ENCODE measurements around the gene ACTMAP.

The ACTMAP gene

GRCh38 chr19:40704491-40705361 lies 45.6 kb downstream of the ACTMAP start:
- no peak for TF ChIP-seq CTCF (IDR thresholded peaks at IDR 0.05; ENCODE audit: insufficient read depth, low read depth, low read length, missing control alignments)
- no peak for DNase-seq (ENCODE audit: low read depth)
- no peak overlapping the region for H3K4me3 ChIP-seq (ENCODE audit: low read depth, low read length)

GRCh38 chr19:40703029-40703755 lies 47.1 kb downstream of the ACTMAP start:
- no peak for DNase-seq (ENCODE audit: low read depth)
- no peak for TF ChIP-seq CTCF (IDR thresholded peaks at IDR 0.05; ENCODE audit: insufficient read depth, low read depth, low read length, missing control alignments)
- no peak overlapping the region for H3K4me3 ChIP-seq (ENCODE audit: low read depth, low read length)

GRCh38 chr19:40702337-40703012 lies 47.8 kb downstream of the ACTMAP start:
- no peak for DNase-seq (ENCODE audit: low read depth)
- H3K4me3 ChIP-seq (ENCODE audit: low read depth, low read length) = no peak overlapping the region
- TF ChIP-seq CTCF (IDR thresholded peaks at IDR 0.05; ENCODE audit: insufficient read depth, low read depth, low read length, missing control alignments) = no peak

- no peak for TF ChIP-seq CTCF (IDR thresholded peaks at IDR 0.05; ENCODE audit: insufficient read depth, low read depth, low read length, missing control alignments)
- DNase-seq (ENCODE audit: low read depth) = no peak
- no peak overlapping the region for H3K4me3 ChIP-seq (ENCODE audit: low read depth, low read length)
These were observed 48.5 kb downstream of the ACTMAP start for GRCh38 chr19:40701758-40702157.

GRCh38 chr19:40700083-40700482 lies 50.2 kb downstream of the ACTMAP start:
- no peak for TF ChIP-seq CTCF (IDR thresholded peaks at IDR 0.05; ENCODE audit: insufficient read depth, low read depth, low read length, missing control alignments)
- no peak for DNase-seq (ENCODE audit: low read depth)
- H3K4me3 ChIP-seq (ENCODE audit: low read depth, low read length) = no peak overlapping the region

- DNase-seq (ENCODE audit: low read depth) = no peak
- no peak overlapping the region for H3K4me3 ChIP-seq (ENCODE audit: low read depth, low read length)
- TF ChIP-seq CTCF (IDR thresholded peaks at IDR 0.05; ENCODE audit: insufficient read depth, low read depth, low read length, missing control alignments) = no peak
These were observed 53.3 kb downstream of the ACTMAP start for GRCh38 chr19:40697007-40697406.

Data from GM12865 (cell line).